Hepatocyte (in vitro differentiated cells): ENCODE measurements around the gene SERTAD1. TPM values are rescaled to one million over a fixed set of nuclear protein-coding genes. Genes with fewer than 3 reads are reported as not detected.
A peak's percentile ranks its signal among the peaks of the same experiment; 100 is the strongest.

Source experiments
- DNase-seq: peaks from one replicate; pipeline ENCODE4 v3.0.0-alpha.2; 2016; ENCODE audit warnings: low spot score
- H2AFZ ChIP-seq: fragments of 200-600 bp; sonication (generic); 2 replicates; pipeline ENCODE4 v1.6.0; 2016; ENCODE audit warnings: antibody characterized with exemption, mild to moderate bottlenecking
- H3K27ac ChIP-seq: fragments of 200-600 bp; sonication (generic); 2 replicates; pipeline ENCODE4 v1.5.1; 2016; ENCODE audit warnings: mild to moderate bottlenecking
- H3K27me3 ChIP-seq: fragments of 200-600 bp; sonication (generic); 2 replicates; pipeline ENCODE4 v1.6.1; 2016
- H3K36me3 ChIP-seq: fragments of 200-600 bp; sonication (generic); replicated peaks from 2 replicates; pipeline ENCODE4 v1.5.1; 2016; ENCODE audit warnings: low read depth; ENCODE audit not compliant: insufficient read depth
- H3K4me1 ChIP-seq: fragments of 200-600 bp; sonication (generic); 2 replicates; pipeline ENCODE4 v1.5.1; 2016; ENCODE audit warnings: mild to moderate bottlenecking, moderate library complexity; ENCODE audit not compliant: insufficient read depth
- H3K4me2 ChIP-seq: fragments of 200-600 bp; sonication (generic); 2 replicates; pipeline ENCODE4 v1.6.0; 2016
- H3K4me3 ChIP-seq: fragments of 200-600 bp; sonication (generic); 2 replicates; pipeline ENCODE4 v1.5.1; 2016; ENCODE audit warnings: mild to moderate bottlenecking
- H3K79me2 ChIP-seq: fragments of 200-600 bp; sonication (generic); 2 replicates; pipeline ENCODE4 v1.6.0; 2017; ENCODE audit warnings: mild to moderate bottlenecking
- H3K9me2 ChIP-seq: fragments of 200-600 bp; sonication (generic); replicated peaks from 2 replicates; pipeline ENCODE4 v1.6.0; 2017; ENCODE audit warnings: mild to moderate bottlenecking; ENCODE audit not compliant: insufficient read depth
- H3K9me3 ChIP-seq: fragments of 200-600 bp; sonication (generic); 2 replicates; pipeline ENCODE4 v1.5.1; 2016; ENCODE audit warnings: low read depth, mild to moderate bottlenecking
- H4K20me1 ChIP-seq: fragments of 200-600 bp; sonication (generic); 2 replicates; pipeline ENCODE4 v1.6.0; 2016; ENCODE audit warnings: mild to moderate bottlenecking; ENCODE audit not compliant: insufficient read depth, poor library complexity, severe bottlenecking
- EZH2 ChIP-seq: fragments of 200-600 bp; sonication (generic); IDR thresholded peaks from 2 replicates; pipeline ENCODE4 v1.6.1; 2016; ENCODE audit warnings: antibody characterized with exemption, mild to moderate bottlenecking, borderline replicate concordance
- EZH2phosphoT487 ChIP-seq: fragments of 200-600 bp; sonication (generic); IDR thresholded peaks from one replicate; pipeline ENCODE4 v1.6.1; 2018; ENCODE audit warnings: antibody characterized with exemption, mild to moderate bottlenecking, low read depth, moderate library complexity; ENCODE audit not compliant: unreplicated experiment, severe bottlenecking
- WGBS: methylation state at CpG from one replicate; pipeline ENCODE4 v1.1.6; 2016; ENCODE audit warnings: low lambda C conversion rate; ENCODE audit errors: missing lambda C conversion rate; 5-methylcytosine and 5-hydroxymethylcytosine counted together
- polyA plus RNA-seq: library from polyadenylated mRNA; unstranded; fragments of >200 nt; fragmentation: Nextera tagmentation; extraction: Ambion mirVana; gene quantifications from 2 replicates; pipeline ENCODE4 v1.2.1, GENCODE V29; 2016
- total RNA-seq: library from RNA; depleted of rRNA; stranded (reverse); fragments of >200 nt; gene quantifications from 2 replicates; pipeline ENCODE4 v1.2.3, GENCODE V29; 2014
- TF ChIP-seq, protein P1 (sequence below): fragments of 200-600 bp; sonication (generic); IDR thresholded peaks from 2 replicates; pipeline ENCODE4 v1.5.1; 2016; ENCODE audit warnings: antibody characterized with exemption, mild to moderate bottlenecking; ENCODE audit not compliant: poor library complexity

Gene SERTAD1
- total and polyA plus RNA-seq, 2 experiments from 2014 or later = 17.1 to 17.9 TPM

DNA sequence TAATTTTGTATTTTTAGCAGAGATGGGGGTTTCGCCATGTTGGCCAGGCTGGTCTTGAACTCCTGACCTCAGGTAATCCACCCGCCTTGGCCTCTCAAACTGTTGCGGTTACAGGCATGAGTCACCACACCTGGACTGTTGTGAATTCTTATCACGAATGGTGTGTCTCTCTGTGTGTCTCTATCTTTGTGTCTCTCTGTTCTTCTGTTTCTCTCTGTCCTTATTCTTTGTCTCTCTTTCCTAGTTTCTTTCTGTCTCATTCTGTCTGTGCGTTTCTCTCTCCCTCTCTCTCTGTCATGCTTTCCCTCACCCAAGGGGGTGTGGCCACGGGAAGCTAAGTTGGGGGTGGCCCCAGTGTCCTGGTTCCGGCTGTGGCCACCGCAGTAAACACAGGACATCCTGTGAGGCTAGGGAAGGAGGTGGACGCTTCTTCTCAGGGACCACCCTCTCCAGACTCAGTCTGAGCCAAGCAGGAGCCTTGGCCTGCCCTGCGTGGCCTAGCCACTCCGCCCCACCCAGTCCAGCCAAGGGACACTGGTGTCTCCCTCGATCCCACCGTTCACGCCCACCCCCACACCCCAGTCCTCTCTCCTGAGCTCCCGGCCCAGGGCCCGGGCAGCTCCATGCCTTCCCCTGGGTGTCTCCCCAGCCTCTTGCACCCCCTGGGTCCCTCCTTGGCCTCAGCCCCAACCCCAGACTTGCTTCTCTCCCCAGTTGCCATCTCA, 8.7 kb downstream of the SERTAD1 start:
- H3K4me3 ChIP-seq = no peak overlapping the region
- no peaks in the 10 kb centered on the region for H3K9me3 ChIP-seq
- H3K4me2 ChIP-seq = no peak overlapping the region
- DNase-seq = no peak
- peak overlapping the region; percentile 26 for H3K27ac ChIP-seq
- peaks cover 22% of the 10 kb centered on the region for H3K4me1 ChIP-seq
- TF ChIP-seq EZH2phosphoT487 (no peak), EZH2 (no peak)
- TF ChIP-seq, protein P1, sequence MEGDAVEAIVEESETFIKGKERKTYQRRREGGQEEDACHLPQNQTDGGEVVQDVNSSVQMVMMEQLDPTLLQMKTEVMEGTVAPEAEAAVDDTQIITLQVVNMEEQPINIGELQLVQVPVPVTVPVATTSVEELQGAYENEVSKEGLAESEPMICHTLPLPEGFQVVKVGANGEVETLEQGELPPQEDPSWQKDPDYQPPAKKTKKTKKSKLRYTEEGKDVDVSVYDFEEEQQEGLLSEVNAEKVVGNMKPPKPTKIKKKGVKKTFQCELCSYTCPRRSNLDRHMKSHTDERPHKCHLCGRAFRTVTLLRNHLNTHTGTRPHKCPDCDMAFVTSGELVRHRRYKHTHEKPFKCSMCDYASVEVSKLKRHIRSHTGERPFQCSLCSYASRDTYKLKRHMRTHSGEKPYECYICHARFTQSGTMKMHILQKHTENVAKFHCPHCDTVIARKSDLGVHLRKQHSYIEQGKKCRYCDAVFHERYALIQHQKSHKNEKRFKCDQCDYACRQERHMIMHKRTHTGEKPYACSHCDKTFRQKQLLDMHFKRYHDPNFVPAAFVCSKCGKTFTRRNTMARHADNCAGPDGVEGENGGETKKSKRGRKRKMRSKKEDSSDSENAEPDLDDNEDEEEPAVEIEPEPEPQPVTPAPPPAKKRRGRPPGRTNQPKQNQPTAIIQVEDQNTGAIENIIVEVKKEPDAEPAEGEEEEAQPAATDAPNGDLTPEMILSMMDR = no peak
- H3K36me3 ChIP-seq = no peaks in the 10 kb centered on the region
- peaks cover 3% of the 10 kb centered on the region for H3K79me2 ChIP-seq
- H3K27me3 ChIP-seq = no peaks in the 10 kb centered on the region
- H3K9me2 ChIP-seq = no peaks in the 10 kb centered on the region
- peak overlapping the region; percentile 51 for H2AFZ ChIP-seq
- no peaks in the 10 kb centered on the region for H4K20me1 ChIP-seq
- 62% methylated on average over 11 of the region's 16 CpGs for WGBS

DNA sequence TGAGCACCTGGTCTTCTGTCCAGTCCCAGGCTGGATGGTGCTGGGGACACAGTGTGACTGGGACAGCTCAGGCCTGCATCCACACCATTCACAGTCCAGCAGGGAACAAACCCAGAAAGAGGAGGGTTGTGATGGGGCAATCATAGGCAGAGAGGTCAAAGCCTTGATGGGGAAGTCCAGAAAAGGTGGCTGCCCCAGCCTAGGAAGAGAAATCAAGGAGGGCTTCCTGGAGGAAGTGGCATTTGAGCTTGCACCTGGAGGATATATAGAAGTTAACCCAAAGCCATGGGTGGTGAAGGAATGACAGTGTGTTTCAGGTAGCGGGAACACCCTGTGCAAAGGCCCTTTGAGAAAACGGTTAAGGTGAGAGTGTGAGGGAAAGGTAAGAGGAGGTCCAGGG, 10.0 kb downstream of the SERTAD1 start:
- Histone ChIP-seq H4K20me1 (no peaks in the 10 kb centered on the region), H3K4me3 (no peak overlapping the region), H3K9me3 (no peaks in the 10 kb centered on the region), H3K9me2 (no peaks in the 10 kb centered on the region), H2AFZ (no peak overlapping the region), H3K4me2 (no peak overlapping the region), H3K4me1 (peaks cover 15% of the 10 kb centered on the region), H3K27ac (no peak overlapping the region), H3K27me3 (no peaks in the 10 kb centered on the region), H3K79me2 (no peaks in the 10 kb centered on the region), H3K36me3 (no peaks in the 10 kb centered on the region)
- TF ChIP-seq EZH2 (no peak), EZH2phosphoT487 (no peak)
- TF ChIP-seq, protein P1 = no peak
- DNase-seq = no peak
- 93% methylated on average over 2 of the region's 2 CpGs for WGBS

DNA sequence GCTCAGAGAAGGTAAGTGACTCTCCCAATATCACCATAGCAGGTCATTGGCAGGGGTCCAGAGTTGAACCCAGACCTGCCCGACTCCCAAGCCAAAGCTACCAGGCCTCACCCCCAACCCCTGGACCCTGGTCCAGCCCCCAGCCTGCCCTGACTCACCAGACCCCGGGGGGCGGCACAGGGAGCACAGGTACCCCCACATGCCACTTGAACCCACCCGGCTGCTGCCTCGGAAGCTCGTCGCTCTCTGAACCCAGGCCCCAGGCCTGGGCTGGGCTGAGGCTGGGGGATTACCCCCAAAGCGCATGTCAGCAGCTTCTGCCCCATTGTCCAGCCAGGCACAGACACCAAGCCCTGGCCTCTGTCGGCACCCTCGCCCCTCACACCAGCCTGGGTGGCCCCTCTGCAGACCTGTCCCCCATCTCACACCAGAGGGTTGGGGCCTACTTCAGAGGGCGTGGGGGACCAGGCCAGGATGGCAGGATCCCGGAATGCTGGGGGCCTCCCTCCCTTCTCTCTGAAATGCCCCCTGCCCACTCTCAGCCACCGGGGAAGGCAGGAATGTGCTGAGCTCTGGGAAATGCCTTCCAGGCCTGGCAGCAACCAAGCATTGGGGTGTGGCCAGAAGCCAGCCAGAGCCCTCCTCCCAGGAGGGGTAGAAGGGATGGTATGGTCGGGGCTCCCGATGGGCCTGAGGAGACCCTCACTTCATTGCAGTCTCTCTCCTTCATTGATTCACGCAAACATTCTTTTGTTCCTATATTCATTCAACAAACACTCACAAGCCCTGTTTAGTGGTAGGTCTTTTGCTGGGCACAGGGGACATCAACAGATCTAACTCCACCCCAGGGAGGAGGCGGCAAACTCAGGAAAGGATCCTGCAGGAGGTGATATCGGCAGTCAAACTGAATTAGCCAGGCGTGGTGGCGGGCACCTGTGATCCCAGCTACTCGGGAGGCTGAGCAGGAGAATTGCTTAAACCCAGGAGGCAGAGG, 11.0 kb downstream of the SERTAD1 start:
- Histone ChIP-seq H3K79me2 (no peaks in the 10 kb centered on the region), H4K20me1 (no peaks in the 10 kb centered on the region), H3K9me2 (no peaks in the 10 kb centered on the region), H2AFZ (no peak overlapping the region), H3K27me3 (no peaks in the 10 kb centered on the region), H3K27ac (no peak overlapping the region), H3K36me3 (no peaks in the 10 kb centered on the region), H3K4me3 (no peak overlapping the region), H3K4me2 (no peak overlapping the region), H3K9me3 (no peaks in the 10 kb centered on the region), H3K4me1 (peaks cover 11% of the 10 kb centered on the region)
- DNase-seq = no peak
- 85% methylated on average over 21 of the region's 21 CpGs for WGBS
- no peak for TF ChIP-seq EZH2phosphoT487
- TF ChIP-seq, protein P1 = no peak
- no peak for TF ChIP-seq EZH2
